ENCODE data around the gene CUX1. TPM values are rescaled to one million over a fixed set of nuclear protein-coding genes. Genes with fewer than 3 reads are reported as not detected.
"Not testable (repeated sequence)": the region's sequence is repeated elsewhere in the genome, so short reads cannot be mapped to it uniquely, and the experiment has no call there.

The CUX1 gene
- total RNA-seq, 1 donor, result 41.1 TPM

GRCh38 chr7:101828301-101829020 is 11.0 kb downstream of the CUX1 start:
- Histone ChIP-seq H3K9me3 (ENCODE audit: low read depth, low read length) (no peaks in the 10 kb centered on the region), H3K4me3 (ENCODE audit: low read length) (no peak overlapping the region), H3K4me1 (ENCODE audit: insufficient read depth, low read length) (peaks cover 7% of the 10 kb centered on the region), H3K27me3 (ENCODE audit: insufficient read depth, low read length) (no peaks in the 10 kb centered on the region)

DNA sequence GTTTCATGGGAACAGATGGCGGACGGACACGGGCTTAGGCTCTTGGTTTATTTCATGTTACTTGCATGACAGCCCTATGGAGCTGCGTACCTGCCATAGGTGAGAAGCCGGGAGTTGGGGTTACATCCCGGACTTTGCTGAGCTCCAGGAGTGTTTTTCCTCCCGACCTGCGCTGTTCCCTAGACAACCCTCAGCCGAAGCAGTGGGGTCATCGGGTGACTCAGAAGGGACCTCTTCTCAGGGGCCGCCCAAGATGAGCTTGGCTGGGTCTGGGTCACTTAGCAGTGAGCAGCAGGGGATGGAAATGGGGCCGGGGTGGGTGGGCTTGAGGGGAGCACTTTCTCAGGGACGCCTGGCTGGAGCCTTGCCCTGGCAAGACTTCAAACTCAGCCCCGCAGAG is 11.9 kb downstream of the CUX1 start:
- H3K4me1 ChIP-seq (ENCODE audit: insufficient read depth, low read length), result no peaks in the 10 kb centered on the region
- no peak overlapping the region for H3K4me3 ChIP-seq (ENCODE audit: low read length)
- H3K27me3 ChIP-seq (ENCODE audit: insufficient read depth, low read length), result no peaks in the 10 kb centered on the region
- no peaks in the 10 kb centered on the region for H3K9me3 ChIP-seq (ENCODE audit: low read depth, low read length)

- no peak overlapping the region for H3K4me3 ChIP-seq (ENCODE audit: low read length)
- no peaks in the 10 kb centered on the region for H3K27me3 ChIP-seq (ENCODE audit: insufficient read depth, low read length)
- no peaks in the 10 kb centered on the region for H3K9me3 ChIP-seq (ENCODE audit: low read depth, low read length)
- no peaks in the 10 kb centered on the region for H3K4me1 ChIP-seq (ENCODE audit: insufficient read depth, low read length)
Observed at GRCh38 chr7:101829821-101830220, 12.4 kb downstream of the CUX1 start.

DNA sequence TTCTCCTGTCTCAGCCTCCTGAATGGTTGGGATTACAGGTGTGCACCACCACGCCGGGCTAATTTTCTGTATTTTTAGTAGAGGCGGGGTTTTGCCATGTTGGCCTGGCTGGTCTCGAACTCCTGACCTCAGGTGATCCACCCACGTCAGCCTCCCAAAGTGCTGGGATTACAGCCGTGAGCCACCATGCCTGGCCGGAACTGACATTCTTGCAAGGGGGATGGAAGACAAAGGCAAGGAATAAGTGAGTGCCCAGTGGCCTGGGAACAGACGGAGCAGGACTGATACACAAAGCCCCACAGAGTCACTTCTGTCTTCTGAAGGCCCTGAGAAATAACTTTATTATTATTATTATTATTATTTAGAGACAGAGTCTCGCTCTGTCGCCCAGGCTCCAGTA is 14.0 kb downstream of the CUX1 start:
- H3K4me1 ChIP-seq (ENCODE audit: insufficient read depth, low read length); H3K9me3 ChIP-seq (ENCODE audit: low read depth, low read length); H3K27me3 ChIP-seq (ENCODE audit: insufficient read depth, low read length); H3K4me3 ChIP-seq (ENCODE audit: low read length): not testable (repeated sequence)

DNA sequence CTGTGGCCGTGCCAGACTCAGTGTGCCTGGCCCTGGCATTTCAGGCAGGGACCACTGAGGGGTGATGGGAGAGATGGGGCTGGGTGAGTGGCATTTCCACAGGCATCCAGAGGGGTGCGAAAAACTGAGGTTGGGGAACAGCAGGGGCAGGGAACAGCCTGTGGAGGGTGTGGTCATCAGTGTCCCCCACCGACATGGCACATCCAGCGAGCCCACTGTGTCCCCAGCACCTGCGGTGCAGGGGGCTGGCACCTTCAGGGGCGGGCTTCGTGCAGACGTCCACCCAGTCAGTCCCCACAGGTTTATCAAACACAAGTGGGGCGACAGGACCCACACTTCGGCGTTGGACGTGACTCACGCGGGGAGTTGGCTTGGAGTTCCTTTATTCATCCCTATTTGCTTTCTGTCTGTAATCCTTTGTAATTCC is 14.8 kb downstream of the CUX1 start:
- no peak overlapping the region for H3K4me3 ChIP-seq (ENCODE audit: low read length)
- no peaks in the 10 kb centered on the region for H3K4me1 ChIP-seq (ENCODE audit: insufficient read depth, low read length)
- H3K9me3 ChIP-seq (ENCODE audit: low read depth, low read length), result no peaks in the 10 kb centered on the region
- no peaks in the 10 kb centered on the region for H3K27me3 ChIP-seq (ENCODE audit: insufficient read depth, low read length)

DNA sequence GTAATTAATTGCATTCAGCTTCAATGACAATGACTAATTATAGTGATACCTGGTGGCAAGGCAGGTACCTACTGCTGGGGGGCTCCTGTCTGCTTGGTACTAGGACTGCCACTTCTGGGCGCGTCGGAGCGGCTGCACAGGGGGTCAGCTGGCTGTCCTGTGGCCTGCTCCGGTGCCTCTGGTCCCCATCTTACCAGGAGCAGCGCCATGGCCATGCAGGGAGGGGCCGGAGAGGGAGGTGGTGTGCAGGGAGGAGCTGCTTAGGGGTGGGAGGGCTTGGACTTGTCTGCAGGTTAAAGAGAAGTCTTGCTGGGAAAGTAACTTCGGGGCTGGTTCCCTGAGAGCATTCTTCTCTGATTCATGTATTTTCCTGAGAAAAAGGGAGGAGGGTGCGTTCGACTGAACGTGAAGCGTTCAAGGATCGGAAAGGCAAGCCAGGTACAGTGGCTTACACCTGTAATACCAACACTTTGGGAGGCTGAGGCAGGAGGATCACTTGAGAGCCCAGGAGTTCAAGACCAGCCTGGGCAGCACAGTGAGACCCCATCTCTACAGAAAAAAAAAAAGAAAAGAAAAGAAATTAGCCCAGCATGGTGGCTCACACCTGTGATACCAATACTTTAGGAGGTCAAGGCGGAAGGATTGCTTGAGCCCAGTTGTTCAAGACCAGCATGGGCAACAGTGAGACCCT is 15.4 kb downstream of the CUX1 start:
- Histone ChIP-seq H3K4me3 (ENCODE audit: low read length) (no peak overlapping the region), H3K9me3 (ENCODE audit: low read depth, low read length) (no peaks in the 10 kb centered on the region), H3K4me1 (ENCODE audit: insufficient read depth, low read length) (no peaks in the 10 kb centered on the region), H3K27me3 (ENCODE audit: insufficient read depth, low read length) (no peaks in the 10 kb centered on the region)

DNA sequence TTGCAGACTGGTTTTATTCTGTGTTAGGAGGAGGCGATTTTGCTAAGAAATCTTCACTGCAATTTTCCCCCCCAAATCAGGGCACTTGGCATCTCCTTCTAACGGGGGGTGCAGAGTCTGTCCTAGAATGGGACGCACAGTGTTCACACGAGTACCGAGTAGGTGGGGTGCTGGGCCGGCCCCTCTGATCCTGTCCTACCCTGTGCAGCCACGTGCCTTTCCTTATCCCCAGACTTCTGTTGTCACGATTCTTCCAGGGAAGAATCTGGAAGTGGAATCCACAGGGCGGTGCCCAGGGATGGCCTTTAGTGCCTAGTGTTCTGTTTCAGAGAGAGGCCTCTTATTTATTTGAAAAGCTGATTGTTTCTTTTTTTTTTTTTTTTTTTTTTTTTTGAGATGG is 16.4 kb downstream of the CUX1 start:
- no peaks in the 10 kb centered on the region for H3K9me3 ChIP-seq (ENCODE audit: low read depth, low read length)
- H3K4me1 ChIP-seq (ENCODE audit: insufficient read depth, low read length), result no peaks in the 10 kb centered on the region
- H3K4me3 ChIP-seq (ENCODE audit: low read length), result no peak overlapping the region

DNA sequence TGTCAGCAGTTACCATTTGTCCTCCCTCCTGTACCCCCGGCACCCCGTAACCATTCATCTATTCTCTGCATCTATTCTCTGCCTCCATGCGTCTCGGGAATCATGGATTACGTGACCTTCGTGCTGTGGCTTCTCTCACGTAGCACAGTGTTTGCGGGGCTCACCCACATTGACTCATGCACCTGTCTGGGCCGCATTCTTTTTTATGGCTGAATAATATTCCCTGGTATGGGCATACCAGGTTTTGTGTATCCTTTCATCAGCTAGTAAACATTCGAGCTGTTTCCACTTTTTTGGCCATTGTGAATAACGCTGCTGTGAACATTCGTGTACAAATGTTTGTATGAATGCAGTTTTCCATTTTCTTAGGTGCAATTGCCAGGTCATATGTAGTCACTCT is 17.7 kb downstream of the CUX1 start:
- no peaks in the 10 kb centered on the region for H3K27me3 ChIP-seq (ENCODE audit: insufficient read depth, low read length)
- no peaks in the 10 kb centered on the region for H3K9me3 ChIP-seq (ENCODE audit: low read depth, low read length)
- no peaks in the 10 kb centered on the region for H3K4me1 ChIP-seq (ENCODE audit: insufficient read depth, low read length)
- H3K4me3 ChIP-seq (ENCODE audit: low read length), result no peak overlapping the region

More for the DNA sequence above, 16.4 kb downstream of the CUX1 start:
- no peaks in the 10 kb centered on the region for H3K27me3 ChIP-seq (ENCODE audit: insufficient read depth, low read length)

DNA sequence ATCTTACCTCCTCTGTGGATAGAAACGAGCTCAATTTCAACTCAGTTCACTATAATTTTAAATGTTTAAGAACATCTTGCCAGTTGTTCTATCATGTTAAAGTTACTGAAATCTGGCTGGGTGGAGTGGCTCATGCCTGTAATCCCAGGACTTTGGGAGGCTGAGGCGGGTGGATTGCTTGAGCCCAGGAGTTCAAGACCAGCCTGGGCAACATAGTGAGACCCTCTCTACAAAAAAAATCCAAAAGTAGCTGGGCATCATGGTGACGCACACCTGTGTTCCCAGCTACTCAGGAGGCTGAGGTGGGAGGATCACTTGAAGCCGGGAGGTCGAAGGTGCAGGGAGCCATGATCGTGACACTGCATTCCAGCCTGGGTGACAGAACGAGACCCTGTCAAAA is 20.0 kb downstream of the CUX1 start:
- H3K4me1 ChIP-seq (ENCODE audit: insufficient read depth, low read length); H3K4me3 ChIP-seq (ENCODE audit: low read length); H3K27me3 ChIP-seq (ENCODE audit: insufficient read depth, low read length); H3K9me3 ChIP-seq (ENCODE audit: low read depth, low read length): not testable (repeated sequence)

- Histone ChIP-seq H3K4me1 (ENCODE audit: insufficient read depth, low read length) (no peaks in the 10 kb centered on the region), H3K9me3 (ENCODE audit: low read depth, low read length) (no peaks in the 10 kb centered on the region), H3K4me3 (ENCODE audit: low read length) (no peak overlapping the region), H3K27me3 (ENCODE audit: insufficient read depth, low read length) (no peaks in the 10 kb centered on the region)
Observed at GRCh38 chr7:101838837-101839483, 21.5 kb downstream of the CUX1 start.

DNA sequence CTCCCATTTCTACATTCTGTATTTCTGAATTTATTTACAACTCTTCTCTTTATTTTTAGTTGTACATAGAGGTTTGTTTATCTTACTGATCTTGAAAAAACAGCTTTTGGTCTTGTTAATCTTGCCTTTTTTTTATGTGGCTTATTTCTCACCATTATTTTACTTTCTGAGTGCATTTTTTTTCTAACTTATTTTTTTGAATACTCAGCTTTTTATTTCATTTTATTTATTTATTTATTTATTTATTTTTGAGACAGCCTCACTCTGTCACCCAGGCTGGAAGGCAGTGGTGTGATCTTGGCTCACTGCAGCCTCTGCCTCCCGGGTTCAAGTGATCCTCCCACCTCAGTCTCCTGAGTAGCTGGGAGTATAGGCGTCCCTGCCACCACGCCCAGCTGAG is 23.9 kb downstream of the CUX1 start:
- Histone ChIP-seq H3K4me3 (ENCODE audit: low read length) (no peak overlapping the region), H3K27me3 (ENCODE audit: insufficient read depth, low read length) (no peaks in the 10 kb centered on the region), H3K9me3 (ENCODE audit: low read depth, low read length) (no peaks in the 10 kb centered on the region), H3K4me1 (ENCODE audit: insufficient read depth, low read length) (no peaks in the 10 kb centered on the region)

GRCh38 chr7:101843293-101844271 is 26.2 kb downstream of the CUX1 start:
- Histone ChIP-seq H3K9me3 (ENCODE audit: low read depth, low read length) (no peaks in the 10 kb centered on the region), H3K4me3 (ENCODE audit: low read length) (no peak overlapping the region), H3K4me1 (ENCODE audit: insufficient read depth, low read length) (peaks cover 12% of the 10 kb centered on the region), H3K27me3 (ENCODE audit: insufficient read depth, low read length) (no peaks in the 10 kb centered on the region)

- Histone ChIP-seq H3K4me3 (ENCODE audit: low read length) (no peak overlapping the region), H3K9me3 (ENCODE audit: low read depth, low read length) (no peaks in the 10 kb centered on the region), H3K27me3 (ENCODE audit: insufficient read depth, low read length) (no peaks in the 10 kb centered on the region), H3K4me1 (ENCODE audit: insufficient read depth, low read length) (peaks cover 12% of the 10 kb centered on the region)
Observed at GRCh38 chr7:101845974-101846373, 28.5 kb downstream of the CUX1 start.

DNA sequence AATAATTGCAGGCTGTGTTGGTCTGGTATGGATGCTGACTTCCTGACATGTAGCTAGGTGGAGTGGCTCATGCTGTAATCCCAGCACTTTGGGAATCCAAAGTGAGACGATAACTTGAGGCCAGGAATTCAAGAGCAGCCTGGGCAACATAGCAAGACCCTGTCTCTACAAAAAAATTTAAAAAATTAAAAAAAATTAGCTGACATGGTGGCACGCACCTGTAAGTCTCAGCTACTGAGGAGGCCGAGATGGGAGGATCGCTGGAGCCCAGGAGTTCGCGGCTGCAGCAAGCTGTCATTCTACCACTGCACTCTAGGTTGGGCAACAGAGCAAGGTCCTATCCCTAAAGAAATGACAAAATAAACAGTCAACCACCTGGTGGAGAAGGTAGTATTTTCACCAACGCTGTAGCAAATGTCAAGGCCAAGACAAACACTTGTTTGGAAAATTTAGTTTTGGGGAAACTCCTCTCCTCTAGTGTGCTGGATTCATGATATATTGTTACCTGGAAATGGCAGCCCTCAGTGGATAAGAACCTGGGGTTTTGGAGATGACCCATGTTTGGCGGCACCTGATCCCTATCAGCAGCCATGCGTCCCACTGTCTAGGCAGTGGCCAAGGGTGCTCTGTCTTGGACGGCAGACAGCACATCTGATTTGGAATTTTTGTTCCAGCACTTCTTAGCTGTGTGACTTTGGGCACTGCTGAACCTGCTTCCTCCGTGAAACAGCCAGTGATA is 29.5 kb downstream of the CUX1 start:
- H3K9me3 ChIP-seq (ENCODE audit: low read depth, low read length), result no peaks in the 10 kb centered on the region
- no peaks in the 10 kb centered on the region for H3K27me3 ChIP-seq (ENCODE audit: insufficient read depth, low read length)
- H3K4me3 ChIP-seq (ENCODE audit: low read length), result no peak overlapping the region
- peaks cover 12% of the 10 kb centered on the region for H3K4me1 ChIP-seq (ENCODE audit: insufficient read depth, low read length)

Data from mononuclear cell (primary cell).